ENCODE measurements around the gene CLCF1. TPM values are rescaled to one million over a fixed set of nuclear protein-coding genes. Genes with fewer than 3 reads are reported as not detected.

CLCF1 gene
- total and polyA plus RNA-seq, 10 of the 15 experiments (the other 5 are each of a cell fraction or from before 2014, with no cell fraction given) = 0.16 to 2.1 (median 0.63) TPM; not detected in 1

DNA sequence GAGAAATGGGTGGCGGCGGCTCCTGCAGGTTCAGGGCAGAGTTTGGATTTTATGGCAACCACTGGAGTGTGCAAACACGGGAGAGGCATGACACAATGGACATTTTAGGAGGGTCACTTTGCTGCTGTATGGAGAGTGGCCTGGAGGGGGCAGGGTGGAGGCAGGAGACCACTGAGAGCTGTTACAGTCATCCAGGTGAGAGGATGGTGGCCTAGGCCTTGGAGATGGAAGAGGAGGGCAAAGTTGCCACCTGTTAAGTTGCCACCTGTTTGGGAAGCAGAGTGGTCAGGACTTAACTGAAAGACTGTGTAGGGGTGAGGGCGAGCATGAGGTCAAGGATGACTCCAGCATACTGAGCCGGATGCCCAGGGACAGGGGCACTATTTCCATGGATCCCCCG, 16.1 kb upstream of the CLCF1 start (continued):
- TF ChIP-seq, protein P1, sequence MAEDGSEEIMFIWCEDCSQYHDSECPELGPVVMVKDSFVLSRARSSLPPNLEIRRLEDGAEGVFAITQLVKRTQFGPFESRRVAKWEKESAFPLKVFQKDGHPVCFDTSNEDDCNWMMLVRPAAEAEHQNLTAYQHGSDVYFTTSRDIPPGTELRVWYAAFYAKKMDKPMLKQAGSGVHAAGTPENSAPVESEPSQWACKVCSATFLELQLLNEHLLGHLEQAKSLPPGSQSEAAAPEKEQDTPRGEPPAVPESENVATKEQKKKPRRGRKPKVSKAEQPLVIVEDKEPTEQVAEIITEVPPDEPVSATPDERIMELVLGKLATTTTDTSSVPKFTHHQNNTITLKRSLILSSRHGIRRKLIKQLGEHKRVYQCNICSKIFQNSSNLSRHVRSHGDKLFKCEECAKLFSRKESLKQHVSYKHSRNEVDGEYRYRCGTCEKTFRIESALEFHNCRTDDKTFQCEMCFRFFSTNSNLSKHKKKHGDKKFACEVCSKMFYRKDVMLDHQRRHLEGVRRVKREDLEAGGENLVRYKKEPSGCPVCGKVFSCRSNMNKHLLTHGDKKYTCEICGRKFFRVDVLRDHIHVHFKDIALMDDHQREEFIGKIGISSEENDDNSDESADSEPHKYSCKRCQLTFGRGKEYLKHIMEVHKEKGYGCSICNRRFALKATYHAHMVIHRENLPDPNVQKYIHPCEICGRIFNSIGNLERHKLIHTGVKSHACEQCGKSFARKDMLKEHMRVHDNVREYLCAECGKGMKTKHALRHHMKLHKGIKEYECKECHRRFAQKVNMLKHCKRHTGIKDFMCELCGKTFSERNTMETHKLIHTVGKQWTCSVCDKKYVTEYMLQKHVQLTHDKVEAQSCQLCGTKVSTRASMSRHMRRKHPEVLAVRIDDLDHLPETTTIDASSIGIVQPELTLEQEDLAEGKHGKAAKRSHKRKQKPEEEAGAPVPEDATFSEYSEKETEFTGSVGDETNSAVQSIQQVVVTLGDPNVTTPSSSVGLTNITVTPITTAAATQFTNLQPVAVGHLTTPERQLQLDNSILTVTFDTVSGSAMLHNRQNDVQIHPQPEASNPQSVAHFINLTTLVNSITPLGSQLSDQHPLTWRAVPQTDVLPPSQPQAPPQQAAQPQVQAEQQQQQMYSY (CRISPR knock-in tag; IDR thresholded peaks at IDR 0.05) = no peak
- TF ChIP-seq, protein P2, sequence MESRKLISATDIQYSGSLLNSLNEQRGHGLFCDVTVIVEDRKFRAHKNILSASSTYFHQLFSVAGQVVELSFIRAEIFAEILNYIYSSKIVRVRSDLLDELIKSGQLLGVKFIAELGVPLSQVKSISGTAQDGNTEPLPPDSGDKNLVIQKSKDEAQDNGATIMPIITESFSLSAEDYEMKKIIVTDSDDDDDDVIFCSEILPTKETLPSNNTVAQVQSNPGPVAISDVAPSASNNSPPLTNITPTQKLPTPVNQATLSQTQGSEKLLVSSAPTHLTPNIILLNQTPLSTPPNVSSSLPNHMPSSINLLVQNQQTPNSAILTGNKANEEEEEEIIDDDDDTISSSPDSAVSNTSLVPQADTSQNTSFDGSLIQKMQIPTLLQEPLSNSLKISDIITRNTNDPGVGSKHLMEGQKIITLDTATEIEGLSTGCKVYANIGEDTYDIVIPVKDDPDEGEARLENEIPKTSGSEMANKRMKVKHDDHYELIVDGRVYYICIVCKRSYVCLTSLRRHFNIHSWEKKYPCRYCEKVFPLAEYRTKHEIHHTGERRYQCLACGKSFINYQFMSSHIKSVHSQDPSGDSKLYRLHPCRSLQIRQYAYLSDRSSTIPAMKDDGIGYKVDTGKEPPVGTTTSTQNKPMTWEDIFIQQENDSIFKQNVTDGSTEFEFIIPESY (IDR thresholded peaks at IDR 0.05) = no peak
- TF ChIP-seq PML (IDR thresholded peaks at IDR 0.05; ENCODE audit: low read length) (no peak), NFYB (IDR thresholded peaks at IDR 0.05; ENCODE audit: insufficient read depth, low read depth, low read length) (no peak), STAT1 (conservative IDR thresholded peaks at IDR 0.05) (no peak), CREB1 (IDR thresholded peaks at IDR 0.05; ENCODE audit: low read depth) (no peak), SMC3 (IDR thresholded peaks at IDR 0.05; ENCODE audit: borderline replicate concordance, low read length) (peak; percentile 71), YY1 (IDR thresholded peaks at IDR 0.05; ENCODE audit: low read depth, low read length) (peak; percentile 47; the same call in 1 of the 2 replicates), BCL11A (IDR thresholded peaks at IDR 0.05; ENCODE audit: low read depth, low read length) (no peak), SMAD1 (IDR thresholded peaks at IDR 0.05; ENCODE audit: low read depth, partially characterized antibody) (no peak), IKZF1 (conservative IDR thresholded peaks at IDR 0.05) (peak; percentile 34; the same call in 1 of the 2 replicates), POLR2AphosphoS5 (IDR thresholded peaks at IDR 0.05; ENCODE audit: low read length) (no peak), KLF5 (IDR thresholded peaks at IDR 0.05; ENCODE audit: partially characterized antibody) (no peak)
- TF ChIP-seq, protein P3, sequence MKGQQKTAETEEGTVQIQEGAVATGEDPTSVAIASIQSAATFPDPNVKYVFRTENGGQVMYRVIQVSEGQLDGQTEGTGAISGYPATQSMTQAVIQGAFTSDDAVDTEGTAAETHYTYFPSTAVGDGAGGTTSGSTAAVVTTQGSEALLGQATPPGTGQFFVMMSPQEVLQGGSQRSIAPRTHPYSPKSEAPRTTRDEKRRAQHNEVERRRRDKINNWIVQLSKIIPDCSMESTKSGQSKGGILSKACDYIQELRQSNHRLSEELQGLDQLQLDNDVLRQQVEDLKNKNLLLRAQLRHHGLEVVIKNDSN (IDR thresholded peaks at IDR 0.05; ENCODE audit: borderline replicate concordance, extremely low read length, insufficient read depth, low read depth, low read length) = no peak
- TF ChIP-seq, protein P4, sequence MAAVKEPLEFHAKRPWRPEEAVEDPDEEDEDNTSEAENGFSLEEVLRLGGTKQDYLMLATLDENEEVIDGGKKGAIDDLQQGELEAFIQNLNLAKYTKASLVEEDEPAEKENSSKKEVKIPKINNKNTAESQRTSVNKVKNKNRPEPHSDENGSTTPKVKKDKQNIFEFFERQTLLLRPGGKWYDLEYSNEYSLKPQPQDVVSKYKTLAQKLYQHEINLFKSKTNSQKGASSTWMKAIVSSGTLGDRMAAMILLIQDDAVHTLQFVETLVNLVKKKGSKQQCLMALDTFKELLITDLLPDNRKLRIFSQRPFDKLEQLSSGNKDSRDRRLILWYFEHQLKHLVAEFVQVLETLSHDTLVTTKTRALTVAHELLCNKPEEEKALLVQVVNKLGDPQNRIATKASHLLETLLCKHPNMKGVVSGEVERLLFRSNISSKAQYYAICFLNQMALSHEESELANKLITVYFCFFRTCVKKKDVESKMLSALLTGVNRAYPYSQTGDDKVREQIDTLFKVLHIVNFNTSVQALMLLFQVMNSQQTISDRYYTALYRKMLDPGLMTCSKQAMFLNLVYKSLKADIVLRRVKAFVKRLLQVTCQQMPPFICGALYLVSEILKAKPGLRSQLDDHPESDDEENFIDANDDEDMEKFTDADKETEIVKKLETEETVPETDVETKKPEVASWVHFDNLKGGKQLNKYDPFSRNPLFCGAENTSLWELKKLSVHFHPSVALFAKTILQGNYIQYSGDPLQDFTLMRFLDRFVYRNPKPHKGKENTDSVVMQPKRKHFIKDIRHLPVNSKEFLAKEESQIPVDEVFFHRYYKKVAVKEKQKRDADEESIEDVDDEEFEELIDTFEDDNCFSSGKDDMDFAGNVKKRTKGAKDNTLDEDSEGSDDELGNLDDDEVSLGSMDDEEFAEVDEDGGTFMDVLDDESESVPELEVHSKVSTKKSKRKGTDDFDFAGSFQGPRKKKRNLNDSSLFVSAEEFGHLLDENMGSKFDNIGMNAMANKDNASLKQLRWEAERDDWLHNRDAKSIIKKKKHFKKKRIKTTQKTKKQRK (IDR thresholded peaks at IDR 0.05; ENCODE audit: low read depth, low read length) = no peak
